PC-3 (cell line): Measurements from ENCODE around the gene SH3GL3.

Experiments used
- EZH2 ChIP-seq: fragments of 300-600 bp; sonication (generic); IDR thresholded peaks from one replicate; pipeline ENCODE4 v1.6.1; 2017; ENCODE audit warnings: antibody characterized with exemption, mild to moderate bottlenecking, low read length; ENCODE audit not compliant: unreplicated experiment
- EZH2phosphoT487 ChIP-seq: fragments of 300-600 bp; sonication (generic); IDR thresholded peaks from 2 replicates; pipeline ENCODE4 v1.6.1; 2018; ENCODE audit warnings: mild to moderate bottlenecking, antibody characterized with exemption, low read length, borderline replicate concordance
- TF ChIP-seq, protein P1 (sequence below): fragments of 300-600 bp; sonication (generic); conservative IDR thresholded peaks from 2 replicates; pipeline ENCODE4 v1.5.1; 2017; ENCODE audit warnings: antibody characterized with exemption, low read depth, mild to moderate bottlenecking, low read length

DNA sequence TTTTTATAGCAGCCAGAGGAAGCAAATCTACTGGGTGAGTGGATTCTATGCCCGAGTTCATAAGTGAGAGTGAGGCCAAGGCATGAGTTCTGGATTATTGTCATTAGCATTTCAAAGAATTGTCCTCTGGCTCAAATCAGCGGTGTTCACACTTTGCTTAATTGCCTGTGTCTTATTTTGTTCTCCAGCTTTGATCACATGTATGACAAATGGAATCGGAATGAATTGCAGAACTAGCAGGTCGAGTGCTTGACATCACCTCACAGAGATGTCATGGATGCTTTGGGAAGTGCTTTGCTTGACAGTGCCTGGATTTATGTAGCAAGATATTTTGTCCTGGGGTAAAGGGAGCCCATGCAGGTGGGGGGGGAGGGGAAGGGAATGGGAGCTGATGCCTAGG is 68.0 kb downstream of the SH3GL3 start:
- TF ChIP-seq, protein P1, sequence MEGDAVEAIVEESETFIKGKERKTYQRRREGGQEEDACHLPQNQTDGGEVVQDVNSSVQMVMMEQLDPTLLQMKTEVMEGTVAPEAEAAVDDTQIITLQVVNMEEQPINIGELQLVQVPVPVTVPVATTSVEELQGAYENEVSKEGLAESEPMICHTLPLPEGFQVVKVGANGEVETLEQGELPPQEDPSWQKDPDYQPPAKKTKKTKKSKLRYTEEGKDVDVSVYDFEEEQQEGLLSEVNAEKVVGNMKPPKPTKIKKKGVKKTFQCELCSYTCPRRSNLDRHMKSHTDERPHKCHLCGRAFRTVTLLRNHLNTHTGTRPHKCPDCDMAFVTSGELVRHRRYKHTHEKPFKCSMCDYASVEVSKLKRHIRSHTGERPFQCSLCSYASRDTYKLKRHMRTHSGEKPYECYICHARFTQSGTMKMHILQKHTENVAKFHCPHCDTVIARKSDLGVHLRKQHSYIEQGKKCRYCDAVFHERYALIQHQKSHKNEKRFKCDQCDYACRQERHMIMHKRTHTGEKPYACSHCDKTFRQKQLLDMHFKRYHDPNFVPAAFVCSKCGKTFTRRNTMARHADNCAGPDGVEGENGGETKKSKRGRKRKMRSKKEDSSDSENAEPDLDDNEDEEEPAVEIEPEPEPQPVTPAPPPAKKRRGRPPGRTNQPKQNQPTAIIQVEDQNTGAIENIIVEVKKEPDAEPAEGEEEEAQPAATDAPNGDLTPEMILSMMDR = no peak
- no peak for TF ChIP-seq EZH2
- no peak for TF ChIP-seq EZH2phosphoT487
